Mesenteric fat pad (tissue), 1 donor: ENCODE measurements around the gene F2RL1. TPM values are rescaled to one million over a fixed set of nuclear protein-coding genes. Genes with fewer than 3 reads are reported as not detected.
"Not testable (repeated sequence)": the region's sequence is repeated elsewhere in the genome, so short reads cannot be mapped to it uniquely, and the experiment has no call there.

Experiments
- DNase-seq: peaks from one replicate; pipeline ENCODE4 v3.0.0-alpha.2; 2020; ENCODE audit warnings: low spot score
- total RNA-seq: library from RNA; stranded (reverse); fragmentation: NEBNext Ultra II Directional; extraction: Animal tissue kit (Norgen Biotek cat#: 25700); gene quantifications from one replicate; pipeline ENCODE4 v1.2.1, GENCODE V29; 2021
- donor health status: DM: yes; HTN: yes; CAD: no.

Gene F2RL1
- total RNA-seq, 1 donor from 2014 or later: 1.9 TPM

DNA sequence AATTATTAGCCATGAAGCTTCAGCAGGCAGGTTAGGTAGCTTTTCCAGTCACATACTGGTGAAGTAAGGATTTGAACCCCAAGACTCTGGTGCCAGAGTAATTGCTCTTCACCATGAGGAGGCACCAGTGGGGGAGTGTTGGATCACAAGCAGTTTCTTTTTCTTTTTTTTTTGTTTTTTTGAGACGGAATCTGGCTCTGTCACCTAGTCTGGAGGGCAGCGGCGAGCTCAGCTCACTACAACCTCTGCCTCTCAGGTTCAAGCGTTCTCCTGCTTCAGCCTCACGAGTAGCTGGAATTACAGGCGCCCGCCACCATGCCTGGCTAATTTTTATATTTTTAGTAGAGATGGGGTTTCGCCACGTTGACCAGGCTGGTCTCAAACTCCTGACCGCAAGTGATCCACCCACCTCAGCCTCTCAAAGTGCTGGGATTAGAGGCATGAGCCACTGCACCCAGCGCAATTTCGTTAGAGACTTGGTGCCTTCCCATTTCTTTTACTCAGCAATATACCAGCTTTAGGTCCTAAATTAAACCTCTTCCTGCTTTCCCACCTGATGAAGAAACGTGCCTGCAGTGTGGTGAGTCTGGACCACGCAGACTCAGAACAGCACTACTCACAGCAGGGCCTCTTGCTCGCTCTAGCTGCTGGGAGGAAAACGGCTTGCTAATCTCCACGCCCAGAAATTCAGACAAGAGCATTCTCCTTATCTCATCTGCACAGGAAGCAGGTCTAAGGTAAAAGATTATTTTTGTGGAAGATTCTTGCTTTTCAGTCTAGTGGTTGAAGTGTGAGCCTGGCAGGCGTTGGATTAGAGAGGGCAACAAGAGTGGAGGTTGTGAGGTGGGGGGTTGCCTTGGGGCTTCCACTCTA, 30.8 kb downstream of the F2RL1 start, which contains the start of gene S100Z:
Gene S100Z (plus strand): TSS at position 596 of the 873 bp plus-strand sequence. CDS start 25,346 bp downstream, outside the sequence.
- no peak for DNase-seq

DNA sequence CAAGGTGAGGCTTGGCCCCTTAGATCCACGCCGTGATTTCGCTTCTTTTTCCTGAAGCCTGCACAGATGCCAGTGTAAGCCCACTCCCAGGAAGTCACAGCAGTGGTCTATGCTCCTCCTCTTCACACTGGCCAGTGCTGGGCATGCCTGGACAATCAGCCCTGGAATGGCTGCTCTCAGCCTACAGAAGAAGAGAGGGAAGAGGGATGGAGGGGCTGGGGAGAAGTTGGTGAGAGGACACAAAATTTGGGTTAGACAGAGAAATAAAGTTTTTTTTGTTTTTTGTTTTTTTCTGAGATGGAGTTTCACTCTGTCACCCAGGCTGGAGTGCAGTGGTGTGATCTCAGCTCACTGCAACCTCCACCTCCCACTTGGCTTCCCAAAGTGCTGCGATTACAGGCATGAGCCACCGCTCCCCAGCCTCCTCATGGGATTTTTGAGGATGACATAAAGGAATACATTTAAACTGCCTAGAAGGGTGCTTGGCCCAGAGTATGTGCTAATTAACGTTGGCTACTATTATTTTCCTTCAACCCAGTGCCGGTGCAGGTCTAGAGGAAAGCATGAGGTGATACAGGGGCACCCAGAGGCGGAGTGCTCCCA, 31.8 kb downstream of the F2RL1 start:
- no peak for DNase-seq

GRCh38 chr5:76851728-76852369, 33.0 kb downstream of the F2RL1 start:
- DNase-seq: no peak

DNA sequence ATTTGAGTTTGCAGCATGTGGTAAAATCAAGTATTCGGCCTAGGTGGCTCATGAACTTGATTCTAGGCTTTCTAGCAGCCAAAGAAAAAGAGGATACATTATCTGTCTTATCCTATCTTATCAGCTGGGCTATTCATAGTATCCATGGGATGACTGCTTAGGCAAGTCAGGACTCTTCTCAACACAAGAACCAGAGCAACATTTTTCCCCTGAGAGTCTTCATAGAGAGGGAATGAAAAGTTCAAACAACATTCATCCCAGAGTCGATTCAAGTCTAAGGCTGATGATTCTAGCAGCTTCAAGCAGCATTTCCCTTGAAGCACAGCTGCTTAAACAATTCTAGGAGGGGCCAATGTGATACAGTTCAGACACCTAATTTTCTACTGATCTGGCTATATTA, 33.9 kb downstream of the F2RL1 start:
- DNase-seq: no peak

- not testable (repeated sequence) for DNase-seq
These were observed 34.9 kb downstream of the F2RL1 start for GRCh38 chr5:76853741-76854140.

GRCh38 chr5:76854644-76855043, 35.8 kb downstream of the F2RL1 start:
- no peak for DNase-seq

GRCh38 chr5:76855501-76855900, 36.7 kb downstream of the F2RL1 start:
- not testable (repeated sequence) for DNase-seq

DNA sequence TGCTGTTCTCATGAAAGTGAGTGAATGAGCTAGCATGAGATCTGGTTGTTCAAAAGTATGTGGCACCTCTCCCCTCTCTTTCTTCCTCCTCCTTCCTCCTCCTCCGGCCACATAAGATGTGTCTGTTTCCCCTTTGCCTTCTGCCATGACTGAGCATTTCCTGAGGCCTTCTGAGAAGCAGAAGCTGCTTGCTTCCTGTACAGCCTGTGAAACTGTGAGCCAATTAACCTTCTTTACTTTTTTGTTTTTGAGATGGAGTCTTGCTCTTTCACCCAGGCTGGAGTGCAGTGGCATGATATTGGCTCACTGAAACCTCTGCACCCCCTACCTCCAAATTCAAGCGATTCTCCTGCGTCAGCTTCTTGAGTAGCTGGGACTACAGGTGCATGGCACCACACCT, 37.1 kb downstream of the F2RL1 start:
- no peak for DNase-seq

GRCh38 chr5:76856800-76857199, 38.0 kb downstream of the F2RL1 start:
- DNase-seq: not testable (repeated sequence)

DNA sequence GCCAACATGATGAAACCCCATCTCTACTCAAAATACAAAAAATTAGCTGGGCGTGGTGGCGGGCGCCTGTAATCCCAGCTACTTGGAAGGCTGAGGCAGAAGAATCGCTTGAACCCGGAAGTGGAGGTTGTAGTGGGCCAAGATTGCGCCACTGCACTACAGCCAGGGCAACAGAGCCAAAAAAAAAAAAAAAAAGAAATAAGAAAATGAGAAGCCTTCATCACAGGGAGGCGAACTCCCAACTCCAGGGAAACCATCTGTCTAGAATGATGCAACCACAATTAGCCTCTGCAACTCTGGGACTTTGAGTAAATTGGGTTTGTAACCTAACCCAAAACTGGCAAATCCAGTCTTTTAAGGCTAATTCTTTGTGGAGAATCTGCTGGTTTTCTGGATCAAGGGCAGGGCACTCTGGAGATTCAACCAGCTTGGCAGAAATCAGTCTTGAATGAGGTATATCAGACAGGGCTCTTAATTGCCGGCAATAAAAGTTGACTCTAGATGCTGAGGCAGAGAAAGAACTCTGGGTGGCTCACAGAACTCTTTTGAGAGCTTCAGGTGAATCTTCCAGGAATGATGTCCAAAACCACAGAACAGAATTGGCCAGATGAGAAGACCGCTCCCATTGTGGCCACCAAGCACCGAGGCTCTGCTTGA, 40.9 kb downstream of the F2RL1 start:
- no peak for DNase-seq

DNA sequence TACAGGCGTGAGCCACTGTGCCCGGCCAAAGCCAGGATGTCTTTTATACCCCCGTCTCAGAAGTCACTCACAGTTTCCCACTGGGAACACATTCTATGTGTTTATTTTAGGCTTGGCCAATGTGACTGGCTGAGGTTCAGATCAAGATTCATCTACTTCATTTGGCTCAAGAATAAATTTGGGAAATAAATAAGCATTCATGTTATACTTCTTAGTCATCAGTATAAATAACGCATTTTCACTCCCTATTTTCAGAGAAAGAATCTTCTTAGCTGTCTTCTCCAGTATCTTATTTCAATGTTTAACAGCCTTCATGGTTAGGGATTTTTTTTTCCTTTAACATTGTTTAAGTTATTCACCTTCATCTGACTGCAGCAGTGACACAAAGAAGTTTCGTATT, 42.8 kb downstream of the F2RL1 start:
- DNase-seq: no peak

GRCh38 chr5:76863001-76863400, 44.2 kb downstream of the F2RL1 start:
- no peak for DNase-seq

DNA sequence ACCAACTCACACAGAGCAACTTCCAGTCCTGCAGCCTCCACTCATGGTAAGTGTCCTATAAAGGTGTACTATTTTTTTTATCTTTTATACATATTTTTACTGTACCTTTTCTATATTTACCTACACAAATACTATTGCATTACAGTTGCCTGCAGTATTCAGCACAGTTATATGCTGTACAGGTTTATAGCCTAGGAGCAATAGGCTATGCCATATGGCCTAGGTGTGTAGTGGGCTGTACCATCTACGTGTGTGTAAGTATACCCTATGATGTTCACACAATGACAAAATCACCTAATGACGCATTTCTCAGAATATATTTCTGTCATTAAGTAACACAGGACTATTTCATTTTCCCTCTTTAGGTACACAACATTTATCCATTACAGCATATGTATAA, 47.7 kb downstream of the F2RL1 start:
- DNase-seq: no peak

- no peak for DNase-seq
These were observed 48.2 kb downstream of the F2RL1 start for GRCh38 chr5:76867038-76867437.

- DNase-seq: no peak
These were observed 49.2 kb downstream of the F2RL1 start for GRCh38 chr5:76867827-76868693.

DNA sequence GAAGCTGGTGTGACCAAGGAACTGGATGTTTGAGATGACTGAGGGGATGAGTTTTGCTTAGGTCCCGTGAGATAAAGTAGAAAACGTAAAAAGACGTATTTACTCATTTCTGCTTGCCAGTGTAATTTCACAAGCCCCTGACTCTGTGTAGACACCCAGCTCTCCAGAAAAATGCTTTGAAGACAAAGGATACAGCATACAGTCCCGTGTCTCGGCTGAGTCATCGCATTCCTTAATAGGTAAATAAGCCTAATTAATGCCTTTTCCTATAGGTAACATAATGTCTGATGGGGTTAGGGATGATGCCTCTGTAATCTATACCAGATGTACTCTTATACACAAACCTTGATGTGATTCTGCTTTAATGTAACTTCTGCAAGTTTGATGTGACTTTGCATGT, 51.2 kb downstream of the F2RL1 start:
- no peak for DNase-seq

GRCh38 chr5:76874088-76874581, 55.3 kb downstream of the F2RL1 start:
- DNase-seq: no peak
